ENCODE measurements around the gene CETP.
A peak's percentile ranks its signal among the peaks of the same experiment; 100 is the strongest.
"Not testable (repeated sequence)": the region's sequence is repeated elsewhere in the genome, so short reads cannot be mapped to it uniquely, and the experiment has no call there.

CETP gene

DNA sequence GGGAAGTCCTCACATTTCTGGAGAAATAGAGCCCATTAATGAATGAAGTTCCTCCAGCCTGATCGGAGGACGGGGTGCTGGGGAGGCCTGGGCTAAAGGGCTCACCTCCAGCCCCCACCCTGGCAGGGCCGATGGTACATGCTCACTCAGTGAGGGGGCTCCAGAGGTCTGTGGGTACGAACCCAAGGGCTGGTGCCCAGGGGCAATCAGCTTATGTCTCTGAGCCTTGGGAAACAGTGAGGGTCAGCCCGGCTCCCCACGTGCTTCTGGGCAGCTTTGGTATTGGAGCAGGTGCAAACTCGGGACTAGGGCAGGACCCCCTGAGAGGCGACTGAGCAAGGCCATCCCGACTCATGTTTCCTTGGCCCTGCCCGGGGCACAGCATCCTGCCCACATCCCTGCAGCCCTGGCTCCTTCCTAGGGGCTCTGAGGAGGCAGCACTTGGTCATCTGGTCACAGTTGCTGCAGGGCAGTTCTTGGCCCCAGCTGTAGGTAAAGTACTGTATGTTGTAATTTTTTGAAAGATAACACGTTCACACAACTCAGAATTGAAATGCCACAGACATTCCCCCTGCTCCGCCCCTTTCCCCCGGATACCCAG, 969 bp upstream of the CETP start:
- no peak for DNase-seq (ENCODE audit: low spot score)

DNA sequence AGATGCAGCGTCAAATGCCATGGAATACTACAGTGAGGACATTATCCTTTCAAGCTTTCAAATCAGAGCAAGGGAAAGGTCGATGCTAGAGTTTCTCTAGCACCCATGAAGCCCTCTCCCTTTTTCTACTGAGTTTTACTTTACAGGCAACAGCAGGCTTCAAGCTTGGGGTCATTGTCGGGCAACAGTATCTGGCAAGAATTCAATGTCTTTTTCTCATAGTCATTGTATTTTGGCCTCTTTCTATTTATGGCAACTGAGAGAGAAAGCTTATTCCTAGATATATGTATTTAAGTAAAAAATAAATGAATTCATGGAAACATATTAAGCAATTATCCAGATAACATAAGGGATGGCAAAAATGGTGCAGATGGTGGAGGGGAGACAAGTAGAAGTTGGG, 364 bp upstream of the CETP start:
- DNase-seq (ENCODE audit: low spot score), result no peak

- peak; percentile 91 for DNase-seq (ENCODE audit: low spot score)
These were observed 2.7 kb downstream of the CETP start for GRCh38 chr16:56964243-56965148.

GRCh38 chr16:56965149-56966092, 3.7 kb downstream of the CETP start:
- no peak for DNase-seq (ENCODE audit: low spot score)

- DNase-seq (ENCODE audit: low spot score), result no peak
These were observed 4.3 kb downstream of the CETP start for GRCh38 chr16:56966093-56966475.

GRCh38 chr16:56967733-56968132, 6.0 kb downstream of the CETP start:
- no peak for DNase-seq (ENCODE audit: low spot score)

- DNase-seq (ENCODE audit: low spot score), result no peak
These were observed 8.0 kb downstream of the CETP start for GRCh38 chr16:56969769-56970168.

DNA sequence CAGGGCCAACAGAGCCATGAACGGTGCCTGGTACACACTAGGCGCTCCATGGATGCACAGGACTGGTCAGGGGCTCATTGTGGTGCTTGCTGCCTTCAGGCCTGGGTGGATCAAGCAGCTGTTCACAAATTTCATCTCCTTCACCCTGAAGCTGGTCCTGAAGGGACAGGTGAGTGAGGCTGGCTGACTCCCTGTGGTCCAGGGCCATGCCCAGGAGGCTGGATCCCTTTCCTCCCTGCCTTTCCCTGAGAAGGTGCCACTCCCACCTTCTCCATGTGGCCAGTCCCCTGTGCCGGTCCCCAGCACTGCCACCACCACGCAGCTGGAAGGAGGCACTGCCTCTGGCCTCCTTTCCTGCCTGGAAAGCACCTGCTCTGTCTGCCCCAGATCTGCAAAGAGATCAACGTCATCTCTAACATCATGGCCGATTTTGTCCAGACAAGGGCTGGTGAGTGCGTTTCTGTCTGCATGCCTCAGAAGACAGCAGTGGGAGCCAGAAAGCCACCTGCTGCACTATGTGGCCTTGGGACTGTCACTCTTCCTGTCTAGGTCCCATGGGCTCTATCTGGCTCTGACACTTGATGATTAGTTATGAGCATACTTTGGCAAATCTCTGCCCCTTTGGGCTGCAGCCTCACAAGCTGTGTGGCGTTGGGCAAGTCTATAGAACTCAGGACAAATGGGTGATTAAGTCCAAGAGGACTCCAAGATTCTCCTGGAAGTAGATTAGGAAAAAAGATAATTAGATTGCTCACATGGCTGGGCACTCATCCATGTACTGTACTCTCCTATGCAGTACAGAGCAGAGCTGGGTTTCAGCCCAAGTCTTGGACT, 9.4 kb downstream of the CETP start:
- no peak for DNase-seq (ENCODE audit: low spot score)

DNA sequence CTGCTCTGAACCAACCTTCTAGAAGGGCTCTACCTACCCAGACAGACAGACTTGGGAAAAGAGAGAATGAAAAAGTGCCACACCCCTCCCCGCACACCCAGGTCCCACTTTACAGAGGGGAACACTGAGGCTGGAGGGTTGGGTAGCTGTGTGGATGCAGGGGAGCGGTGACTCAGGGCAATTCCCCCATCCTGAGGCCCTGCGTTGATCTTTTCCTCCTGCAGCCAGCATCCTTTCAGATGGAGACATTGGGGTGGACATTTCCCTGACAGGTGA, 10.0 kb downstream of the CETP start:
- no peak for DNase-seq (ENCODE audit: low spot score)

DNA sequence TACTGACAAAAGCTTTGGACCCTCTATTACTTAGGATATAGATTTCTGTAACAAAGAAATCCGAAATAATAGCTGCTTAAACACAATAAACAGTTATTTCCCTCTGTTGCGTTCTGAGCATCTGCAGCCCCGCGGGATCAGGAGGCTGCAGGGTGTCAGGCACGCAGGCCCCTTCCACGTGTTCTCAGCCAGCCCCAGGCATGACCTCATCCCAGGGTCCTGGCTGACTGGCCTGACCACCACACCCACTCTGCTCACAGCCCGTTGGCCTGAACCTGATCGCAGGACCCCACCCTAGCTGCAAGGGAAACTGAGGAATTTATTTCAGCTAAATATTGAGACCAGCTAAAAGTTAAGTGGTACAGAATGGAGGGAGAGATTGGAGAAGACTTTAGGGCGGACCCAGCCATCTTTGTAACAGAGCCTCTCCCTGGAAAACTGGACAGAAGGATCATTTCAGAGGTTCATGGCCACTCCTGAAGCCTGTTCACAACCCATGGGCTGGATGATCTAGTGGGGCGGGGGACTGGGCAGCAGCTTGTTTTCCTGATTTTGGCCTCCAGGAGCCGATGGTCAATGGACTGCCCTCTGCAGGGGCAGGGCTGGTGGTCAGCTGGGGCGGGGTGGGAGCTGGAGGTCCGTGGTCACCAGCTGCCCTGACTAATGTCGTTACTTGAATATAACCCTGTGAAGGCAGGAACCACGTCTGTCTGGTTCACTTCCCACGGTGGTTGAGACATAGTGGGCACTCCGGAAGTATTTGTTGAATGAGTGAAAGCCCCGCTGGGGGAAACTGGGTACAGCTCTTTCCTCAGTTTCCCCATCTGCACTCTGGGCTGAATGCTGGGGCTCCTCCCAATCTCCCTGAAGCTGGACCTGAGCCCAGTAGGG, 10.9 kb downstream of the CETP start:
- no peak for DNase-seq (ENCODE audit: low spot score)

GRCh38 chr16:56973294-56973689, 11.5 kb downstream of the CETP start:
- no peak for DNase-seq (ENCODE audit: low spot score)

DNA sequence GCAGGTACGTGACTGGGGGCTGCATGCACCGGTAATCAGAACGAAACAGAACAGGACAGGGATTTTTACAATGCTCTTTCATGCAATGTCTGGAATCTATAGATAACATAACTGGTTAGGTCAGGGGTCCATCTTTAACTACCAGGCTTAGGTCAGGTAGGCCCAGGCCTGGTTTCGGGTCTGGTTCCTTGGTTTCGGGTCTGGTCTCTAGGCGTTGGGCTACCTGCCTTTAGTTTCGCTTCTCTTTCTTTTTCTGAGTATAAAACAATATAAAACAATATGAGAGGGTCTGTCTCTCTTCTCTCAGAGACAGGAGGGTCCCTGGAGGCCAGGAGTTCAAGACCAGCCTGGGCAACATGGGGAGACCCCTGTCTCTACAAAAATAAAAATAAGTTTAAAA, 12.1 kb downstream of the CETP start:
- not testable (repeated sequence) for DNase-seq (ENCODE audit: low spot score)

DNA sequence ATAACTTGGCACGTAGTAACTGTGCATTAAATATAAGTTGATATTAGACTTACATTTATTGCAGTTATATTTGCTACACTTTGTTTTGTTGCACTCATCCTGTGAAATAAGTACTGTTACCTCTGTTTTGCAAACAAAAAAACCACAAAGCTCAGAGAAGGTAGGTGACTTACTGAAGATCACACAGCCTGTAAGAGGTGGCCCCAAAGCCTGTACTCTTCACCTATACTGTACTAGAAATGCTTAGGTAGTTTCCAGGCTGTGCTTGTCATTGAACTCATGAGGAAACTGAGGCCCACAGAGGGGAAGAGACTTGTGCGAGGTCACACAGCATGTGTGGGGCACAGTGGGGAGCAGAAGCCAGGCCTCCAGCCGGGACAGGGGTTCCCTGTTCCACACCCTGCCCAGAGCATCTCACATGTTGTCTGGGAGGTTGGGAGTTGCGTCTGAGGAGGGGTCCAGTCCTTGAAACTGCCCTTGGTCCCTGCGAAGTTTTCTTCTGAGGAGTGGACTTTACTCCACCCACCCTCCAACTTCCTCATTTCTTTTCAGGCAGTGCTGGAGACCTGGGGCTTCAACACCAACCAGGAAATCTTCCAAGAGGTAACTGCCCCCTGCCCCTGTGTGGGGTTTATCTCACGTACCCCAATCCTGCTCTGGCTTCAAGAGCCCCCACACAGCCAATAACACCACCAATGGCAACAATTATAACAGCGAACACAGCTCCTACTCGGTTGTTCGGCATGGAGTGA, 13.0 kb downstream of the CETP start:
- DNase-seq (ENCODE audit: low spot score), result no peak

- DNase-seq (ENCODE audit: low spot score), result no peak
These were observed 14.0 kb downstream of the CETP start for GRCh38 chr16:56975714-56976113.

- no peak for DNase-seq (ENCODE audit: low spot score)
These were observed 15.5 kb downstream of the CETP start for GRCh38 chr16:56977216-56977615.

GRCh38 chr16:56977823-56978430, 16.2 kb downstream of the CETP start:
- DNase-seq (ENCODE audit: low spot score), result no peak

DNA sequence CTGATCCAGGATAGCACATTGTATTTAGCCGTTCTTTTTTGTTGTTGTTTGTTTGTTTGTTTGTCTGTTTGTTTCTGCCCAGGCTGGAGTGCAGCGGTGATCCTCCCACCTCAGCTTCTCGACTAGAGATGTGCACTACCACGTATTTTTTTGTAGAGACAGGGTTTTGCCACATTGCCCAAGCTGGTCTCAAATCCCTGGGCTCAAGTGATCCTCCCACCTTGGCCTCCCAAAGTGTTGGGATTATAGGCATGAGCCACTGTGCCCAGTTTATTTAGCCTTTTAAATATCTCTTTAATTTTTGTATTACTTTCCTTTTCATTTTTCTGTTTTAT, 18.4 kb downstream of the CETP start:
- no peak for DNase-seq (ENCODE audit: low spot score)

GRCh38 chr16:56980792-56981724, 19.3 kb downstream of the CETP start:
- DNase-seq (ENCODE audit: low spot score), result no peak

Measured in CD4-positive, alpha-beta T cell treated with Interleukin-6 at 100 ng/mL for 8 hours (primary cell).